Right lobe of liver (tissue), 6 donors: ENCODE results near the gene TNFRSF14. TPM values are rescaled to one million over a fixed set of nuclear protein-coding genes. Genes with fewer than 3 reads are reported as not detected.
"Not testable (repeated sequence)": the region's sequence is repeated elsewhere in the genome, so short reads cannot be mapped to it uniquely, and the experiment has no call there.

Experiments used
- ATAC-seq, 4 donors: fragments of 200-7000 bp; cut with Tn5 transposase; one replicate each; pipeline ENCODE4 v1.9.1; 2020; ENCODE audit warnings: mild to moderate bottlenecking in 4 of 4, moderate library complexity in 4 of 4
- DNase-seq, 3 donors: peaks; one replicate each; pipeline ENCODE4 v3.0.0-alpha.2; 2020
- H3K27ac ChIP-seq, 3 donors: fragments of 200-600 bp; one replicate each; pipeline ENCODE4 v1.8.0; 2022
- H3K27me3 ChIP-seq, 2 donors: fragments of 200-600 bp; one replicate each; pipeline ENCODE4 v1.8.0; 2022
- H3K36me3 ChIP-seq, 4 donors: fragments of 200-600 bp; sonication (generic) in 1 of 4; one replicate each; pipeline versions ENCODE4 v1.5.1 to v1.8.0; 2017 to 2022; ENCODE audit warnings: control low read depth in 1 of 4
- H3K4me1 ChIP-seq, 4 donors: fragments of 200-600 bp; sonication (generic) in 1 of 4; one replicate each; pipeline versions ENCODE4 v1.5.1 to v1.8.0; 2017 to 2022; ENCODE audit warnings: control low read depth in 1 of 4
- H3K4me3 ChIP-seq, 3 donors: fragments of 200-600 bp; one replicate each; pipeline ENCODE4 v1.8.0; 2022
- H3K9me3 ChIP-seq, 4 donors: fragments of 200-600 bp; sonication (generic) in 1 of 4; one replicate each; pipeline versions ENCODE4 v1.5.1 to v1.8.0; 2017 to 2022; ENCODE audit warnings: control low read depth in 1 of 4
- POLR2A ChIP-seq: fragments of 450-650 bp; IDR thresholded peaks from one replicate; pipeline ENCODE4 v1.6.1; 2017; ENCODE audit warnings: antibody characterized with exemption, mild to moderate bottlenecking
- WGBS: methylation state at CpG from one replicate; pipeline ENCODE4 v1.1.6; 2018; ENCODE audit warnings: low coverage, low lambda C conversion rate; ENCODE audit not compliant: insufficient coverage; ENCODE audit errors: missing lambda C conversion rate; 5-methylcytosine and 5-hydroxymethylcytosine counted together
- intact Hi-C, 2 donors: fragments of 100-400 bp; cut with DNase I; formaldehyde crosslinking; loops; one replicate each; pipeline versions ENCODE4 v1.11.2 to v1.14.1; 2022
- total RNA-seq, 6 experiments: library from RNA; depleted of rRNA in 2 of 6; stranded (reverse); fragments of >200 nt in 2 of 6; fragmentation: NEBNext Ultra II Directional in 3 of 6; extraction: Animal tissue kit (Norgen Biotek cat#: 25700) in 3 of 6; gene quantifications; one replicate each; pipeline versions ENCODE4 v1.1.0 to v1.2.4, GENCODE V29; 2016 to 2023
- TF ChIP-seq, protein P1 (sequence below), 4 donors: fragments of 200-600 bp in 3 of 4; fragments of 450-650 bp in 1 of 4; IDR thresholded peaks; one replicate each; pipeline versions ENCODE4 v1.5.1 to v1.8.0; 2016 to 2022; ENCODE audit warnings: antibody characterized with exemption in 4 of 4, mild to moderate bottlenecking in 2 of 4
- donor health status: DM: no; HTN: yes; CAD: no.
- donor health status: DM: no; HTN: no; CAD: no.
- donor health status: DM: no; HTN: no; CAD: no.
- donor health status: DM: no; HTN: yes; CAD: no.
- donor health status: DM: no; HTN: yes; CAD: no.

TNFRSF14 gene
- total RNA-seq, 6 experiments from 2014 or later, result 31.0 to 54.8 (median 41.1) TPM

DNA sequence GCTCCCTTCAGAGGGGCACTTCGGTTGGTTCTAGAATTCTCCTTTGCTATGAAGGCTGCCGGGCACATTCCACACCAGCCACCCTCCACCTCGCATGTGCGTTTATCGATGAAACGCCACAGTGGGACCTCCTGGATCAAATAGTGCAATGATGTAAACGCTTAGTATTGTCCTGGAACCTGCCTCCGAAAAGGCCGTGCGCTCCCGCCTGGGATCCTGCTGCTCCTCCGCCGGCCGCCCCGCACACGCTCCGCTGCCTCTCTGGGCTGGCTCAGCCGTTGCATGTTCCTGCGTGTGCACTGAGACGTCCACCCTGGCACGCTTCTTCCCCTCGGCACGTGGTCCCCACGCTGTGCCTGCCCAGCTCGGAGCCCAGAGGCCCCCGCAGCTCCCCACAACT, 4.0 kb upstream of the TNFRSF14 start:
- Histone ChIP-seq H3K36me3 (no peaks in the 10 kb centered on the region), H3K4me3 (no peak overlapping the region), H3K27ac (no peak overlapping the region), H3K4me1 (peaks cover 0 to 27% (median 13%) of the 10 kb centered on the region in 4 donors), H3K9me3 (no peaks in the 10 kb centered on the region), H3K27me3 (no peaks in the 10 kb centered on the region)
- WGBS, result 90% methylated on average over 2 of the region's 26 CpGs
- intact Hi-C loops, result loop anchor here in 1 of 2 donors (10.0 kb wide), 1 partner anchor 93 kb away; no protein-coding TSS in a partner anchor
- TF ChIP-seq, protein P1, sequence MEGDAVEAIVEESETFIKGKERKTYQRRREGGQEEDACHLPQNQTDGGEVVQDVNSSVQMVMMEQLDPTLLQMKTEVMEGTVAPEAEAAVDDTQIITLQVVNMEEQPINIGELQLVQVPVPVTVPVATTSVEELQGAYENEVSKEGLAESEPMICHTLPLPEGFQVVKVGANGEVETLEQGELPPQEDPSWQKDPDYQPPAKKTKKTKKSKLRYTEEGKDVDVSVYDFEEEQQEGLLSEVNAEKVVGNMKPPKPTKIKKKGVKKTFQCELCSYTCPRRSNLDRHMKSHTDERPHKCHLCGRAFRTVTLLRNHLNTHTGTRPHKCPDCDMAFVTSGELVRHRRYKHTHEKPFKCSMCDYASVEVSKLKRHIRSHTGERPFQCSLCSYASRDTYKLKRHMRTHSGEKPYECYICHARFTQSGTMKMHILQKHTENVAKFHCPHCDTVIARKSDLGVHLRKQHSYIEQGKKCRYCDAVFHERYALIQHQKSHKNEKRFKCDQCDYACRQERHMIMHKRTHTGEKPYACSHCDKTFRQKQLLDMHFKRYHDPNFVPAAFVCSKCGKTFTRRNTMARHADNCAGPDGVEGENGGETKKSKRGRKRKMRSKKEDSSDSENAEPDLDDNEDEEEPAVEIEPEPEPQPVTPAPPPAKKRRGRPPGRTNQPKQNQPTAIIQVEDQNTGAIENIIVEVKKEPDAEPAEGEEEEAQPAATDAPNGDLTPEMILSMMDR (IDR thresholded peaks at IDR 0.05), result no peak
- ATAC-seq (no peak), DNase-seq (no peak)

DNA sequence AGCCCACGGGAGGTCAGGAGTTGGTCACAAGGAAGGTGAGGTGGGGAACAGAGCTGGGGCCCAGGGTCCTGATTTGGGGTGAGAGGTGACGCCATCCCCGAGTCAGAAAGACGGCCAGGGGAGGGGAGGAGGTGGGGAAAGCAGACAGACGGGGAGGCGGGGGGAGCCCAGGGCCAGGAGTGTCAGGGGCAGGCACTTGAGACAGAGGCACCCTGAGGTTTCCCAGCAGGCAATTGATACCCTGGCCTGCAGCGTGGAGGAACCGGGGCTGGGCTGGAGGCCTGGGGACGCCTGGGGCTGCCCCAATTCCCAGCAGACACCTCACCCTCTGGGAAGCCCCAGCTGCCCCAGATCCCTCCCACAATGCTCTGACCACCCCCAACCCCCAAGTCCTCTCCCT, 3.1 kb upstream of the TNFRSF14 start:
- H3K27ac ChIP-seq, H3K36me3 ChIP-seq, ATAC-seq, H3K27me3 ChIP-seq, H3K4me3 ChIP-seq, H3K9me3 ChIP-seq, DNase-seq: not testable (repeated sequence)
- intact Hi-C loops, result loop anchor here in 1 of 2 donors (10.0 kb wide), 1 partner anchor 92 kb away; no protein-coding TSS in a partner anchor
- H3K4me1 ChIP-seq, result peaks cover 0 to 23% (median 8%) of the 10 kb centered on the region in 4 donors
- WGBS, result no CpG with 5 or more reads among the region's 9 CpGs

DNA sequence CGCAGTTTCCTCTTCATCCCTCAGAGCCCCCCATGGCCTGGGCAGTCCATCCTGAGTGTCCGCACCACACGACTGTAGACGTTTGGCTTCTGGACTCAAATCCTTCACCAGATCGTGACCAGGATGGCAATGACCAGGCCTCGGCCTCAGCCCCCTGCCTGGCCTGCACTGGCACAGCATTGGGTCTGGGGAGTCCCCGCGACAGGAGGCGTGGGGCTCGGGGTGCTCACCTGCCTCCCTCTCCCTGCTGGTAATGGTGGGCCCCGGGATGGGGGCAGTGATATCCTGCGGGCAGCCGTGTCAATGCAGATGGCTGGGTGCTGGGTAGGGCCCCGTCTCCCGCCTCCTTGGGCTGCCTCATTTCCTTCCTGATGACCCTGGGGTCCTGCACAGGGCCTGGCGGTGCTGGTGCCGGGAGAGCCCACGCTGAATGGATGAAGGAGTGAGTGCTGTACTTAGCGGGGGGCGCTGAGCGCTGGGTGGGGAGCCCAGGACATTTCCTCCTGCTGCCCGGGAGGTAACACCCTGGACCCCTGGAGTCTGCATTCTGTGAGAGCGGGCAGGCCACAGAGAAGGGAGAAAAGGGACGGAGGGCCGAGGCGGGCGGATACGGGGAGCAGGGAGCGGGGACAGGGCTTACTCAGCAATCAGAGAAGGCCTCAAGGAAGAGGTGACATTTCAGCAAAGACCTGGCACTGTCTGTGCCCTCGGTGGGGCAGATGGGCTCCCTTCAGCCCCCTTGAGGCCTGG, 2.1 kb upstream of the TNFRSF14 start:
- intact Hi-C loops, result loop anchor here in 1 of 2 donors (10.0 kb wide), 1 partner anchor 91 kb away; no protein-coding TSS in a partner anchor
- ATAC-seq (peak in 1 of 4 donors; percentile 2), DNase-seq (peak in 2 of 3 donors; percentile 52 to 56)
- no peak overlapping the region for H3K4me3 ChIP-seq
- no peaks in the 10 kb centered on the region for H3K27me3 ChIP-seq
- no peaks in the 10 kb centered on the region for H3K9me3 ChIP-seq
- peaks cover 0 to 15% (median 3%) of the 10 kb centered on the region in 4 donors for H3K4me1 ChIP-seq
- H3K36me3 ChIP-seq, result peaks cover 0 to 8% (median 0%) of the 10 kb centered on the region in 4 donors
- 81% methylated on average over 12 of the region's 30 CpGs for WGBS
- no peak for TF ChIP-seq POLR2A
- TF ChIP-seq, protein P1 (IDR thresholded peaks at IDR 0.05), result no peak
- peak overlapping the region in 2 of 3 donors; percentile 10 to 93 for H3K27ac ChIP-seq

DNA sequence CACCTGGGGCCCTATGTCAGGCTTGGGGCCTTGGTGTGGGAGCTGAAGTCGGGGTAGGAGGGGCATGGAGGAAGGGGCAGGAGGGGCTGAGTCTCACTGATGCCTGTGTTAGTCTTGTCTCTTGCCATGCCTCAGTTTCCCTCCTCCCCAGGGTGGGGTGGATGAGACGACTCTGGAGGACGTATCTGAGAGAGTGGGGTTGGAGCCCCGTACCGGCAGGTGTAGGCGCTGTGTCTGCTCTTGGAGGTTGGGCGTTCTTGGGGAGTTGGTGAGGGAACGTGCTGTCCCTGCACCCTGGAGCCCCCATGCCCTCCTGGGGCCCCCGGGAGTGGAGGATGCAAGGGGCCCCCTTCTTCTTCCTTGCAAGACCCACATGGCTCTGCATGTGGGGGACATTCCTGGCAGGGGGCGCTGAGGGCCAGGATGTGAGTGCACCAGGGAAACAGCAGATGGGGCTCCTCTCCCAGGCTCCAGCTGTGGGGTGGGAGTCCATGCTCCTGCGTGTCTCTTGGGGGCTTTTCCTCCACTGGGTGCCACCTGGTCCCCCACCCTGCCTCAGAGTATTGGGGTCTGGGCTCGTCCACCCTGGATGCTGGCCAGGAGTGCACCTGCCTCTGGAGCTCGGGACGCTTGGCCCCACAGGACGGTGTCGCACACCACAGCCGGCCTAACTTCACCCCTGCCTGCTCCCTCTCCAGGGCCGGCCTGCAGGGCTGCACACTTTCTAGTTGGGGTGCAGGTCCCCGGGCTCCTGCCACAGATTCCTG, 1.4 kb upstream of the TNFRSF14 start:
- Histone ChIP-seq H3K27me3 (no peaks in the 10 kb centered on the region), H3K4me3 (no peak overlapping the region), H3K9me3 (no peaks in the 10 kb centered on the region), H3K36me3 (peaks cover 0 to 9% (median under 1%) of the 10 kb centered on the region in 4 donors), H3K27ac (peak overlapping the region; percentile 93 to 96 (median 93)), H3K4me1 (peaks cover 0 to 12% (median 0%) of the 10 kb centered on the region in 4 donors)
- intact Hi-C loops, result loop anchor here in 1 of 2 donors (10.0 kb wide), 1 partner anchor 90 kb away; no protein-coding TSS in a partner anchor
- 66% methylated on average over 7 of the region's 19 CpGs for WGBS
- no peak for TF ChIP-seq POLR2A
- TF ChIP-seq, protein P1 (IDR thresholded peaks at IDR 0.05), result peak; percentile 40 to 54 (median 47)
- DNase-seq, result peak in 2 of 3 donors; percentile 59 to 68
- peak; percentile 6 to 25 (median 16) for ATAC-seq
